HG03442 (cell line): ENCODE data around the gene CACNG1.

ENCODE experiments used
- ATAC-seq: cut with Tn5 transposase; IDR thresholded peaks from one replicate; pipeline ENCODE4 v1.9.1; 2021; ENCODE audit warnings: mild to moderate bottlenecking, moderate library complexity; ENCODE audit not compliant: unreplicated experiment

CACNG1 gene

GRCh38 chr17:67050471-67051154 is 6.3 kb downstream of the CACNG1 start:
- ATAC-seq, result no peak

- no peak for ATAC-seq
These were observed 6.8 kb downstream of the CACNG1 start for GRCh38 chr17:67051155-67051538.

- no peak for ATAC-seq
These were observed 7.5 kb downstream of the CACNG1 start for GRCh38 chr17:67051837-67052236.

- no peak for ATAC-seq
These were observed 8.5 kb downstream of the CACNG1 start for GRCh38 chr17:67052720-67053437.

GRCh38 chr17:67053438-67054000 is 9.2 kb downstream of the CACNG1 start:
- no peak for ATAC-seq

- ATAC-seq, result no peak
These were observed 9.7 kb downstream of the CACNG1 start for GRCh38 chr17:67054011-67054591.

GRCh38 chr17:67054608-67055007 is 10.3 kb downstream of the CACNG1 start:
- no peak for ATAC-seq

GRCh38 chr17:67055041-67055443 is 10.7 kb downstream of the CACNG1 start:
- no peak for ATAC-seq

- no peak for ATAC-seq
These were observed 11.7 kb downstream of the CACNG1 start for GRCh38 chr17:67055811-67056745.

- ATAC-seq, result no peak
These were observed 12.6 kb downstream of the CACNG1 start for GRCh38 chr17:67056746-67057490.

GRCh38 chr17:67058036-67058435 is 13.7 kb downstream of the CACNG1 start:
- ATAC-seq, result no peak

- ATAC-seq, result no peak
These were observed 15.0 kb downstream of the CACNG1 start for GRCh38 chr17:67059372-67059771.

- no peak for ATAC-seq
These were observed 18.8 kb downstream of the CACNG1 start for GRCh38 chr17:67063141-67063540.

- ATAC-seq, result no peak
These were observed 22.4 kb downstream of the CACNG1 start for GRCh38 chr17:67066717-67067116.

- no peak for ATAC-seq
These were observed 23.5 kb downstream of the CACNG1 start for GRCh38 chr17:67067571-67068482.

- no peak for ATAC-seq
These were observed 24.6 kb downstream of the CACNG1 start for GRCh38 chr17:67068999-67069398.

GRCh38 chr17:67069603-67070136 is 25.3 kb downstream of the CACNG1 start:
- no peak for ATAC-seq

- ATAC-seq, result no peak
These were observed 27.2 kb downstream of the CACNG1 start for GRCh38 chr17:67071595-67071994.

GRCh38 chr17:67072885-67073284 is 28.5 kb downstream of the CACNG1 start:
- no peak for ATAC-seq
